Measurements from ENCODE around the gene PELI2. TPM values are rescaled to one million over a fixed set of nuclear protein-coding genes. Genes with fewer than 3 reads are reported as not detected.

PELI2 gene
- total RNA-seq, 4 donors from 2014 or later, result 2.5 to 5.8 (median 4.2) TPM

DNA sequence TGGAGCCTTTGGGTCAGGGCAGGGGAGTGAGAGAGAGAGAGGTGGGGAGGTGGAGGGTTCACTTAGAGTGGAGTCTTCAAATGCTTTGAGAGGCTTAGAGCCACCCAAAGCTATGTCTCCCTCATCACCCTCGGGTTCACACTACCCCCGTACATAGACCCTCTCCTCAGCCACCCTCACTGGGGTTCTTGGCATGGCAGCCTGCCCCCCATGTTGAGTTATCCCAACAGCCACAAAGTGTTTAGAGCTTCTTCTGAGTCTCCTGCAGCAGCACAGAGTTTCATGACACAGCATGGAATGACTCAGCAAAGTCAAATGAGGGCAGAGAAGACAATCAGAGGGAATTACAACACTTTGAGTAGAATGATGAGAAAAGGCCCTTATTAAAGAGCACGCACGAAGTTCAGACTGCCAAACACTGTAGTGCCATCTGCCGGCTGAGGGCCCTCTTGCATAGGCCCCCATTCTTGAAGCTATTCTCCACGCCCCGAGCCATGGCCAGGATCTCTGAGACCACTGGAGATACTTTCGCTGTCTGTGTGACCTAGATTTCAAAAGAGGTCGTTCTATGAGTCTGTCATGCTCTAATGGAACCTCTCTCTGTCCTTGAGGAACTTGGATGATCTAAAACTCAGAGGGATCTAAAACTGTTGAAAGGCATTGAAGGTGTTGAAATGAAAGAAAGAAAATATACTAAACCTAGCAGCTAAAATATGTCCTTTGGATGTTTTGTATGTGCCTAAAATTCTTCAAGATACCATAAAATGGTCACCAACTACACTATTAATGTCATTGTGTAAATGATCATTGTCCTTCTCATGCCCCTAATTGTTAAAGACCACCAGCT lies 221.9 kb downstream of the PELI2 start:
- in situ Hi-C loops (cut with MboI; ENCODE audit: low sequenced_read_pairs in 4 of 4), result loop anchor here (10.0 to 25.0 kb wide), 3 partner anchors 605 to 635 kb away; no protein-coding TSS in a partner anchor
- intact Hi-C loops (cut with DNase I; ENCODE audit: low total_unique reads), result loop anchor here (1.0 to 10.0 kb wide), 3 partner anchors 221 to 895 kb away; partner anchors contain the start of genes PELI2 and TBPL2
- TF ChIP-seq, protein P1, sequence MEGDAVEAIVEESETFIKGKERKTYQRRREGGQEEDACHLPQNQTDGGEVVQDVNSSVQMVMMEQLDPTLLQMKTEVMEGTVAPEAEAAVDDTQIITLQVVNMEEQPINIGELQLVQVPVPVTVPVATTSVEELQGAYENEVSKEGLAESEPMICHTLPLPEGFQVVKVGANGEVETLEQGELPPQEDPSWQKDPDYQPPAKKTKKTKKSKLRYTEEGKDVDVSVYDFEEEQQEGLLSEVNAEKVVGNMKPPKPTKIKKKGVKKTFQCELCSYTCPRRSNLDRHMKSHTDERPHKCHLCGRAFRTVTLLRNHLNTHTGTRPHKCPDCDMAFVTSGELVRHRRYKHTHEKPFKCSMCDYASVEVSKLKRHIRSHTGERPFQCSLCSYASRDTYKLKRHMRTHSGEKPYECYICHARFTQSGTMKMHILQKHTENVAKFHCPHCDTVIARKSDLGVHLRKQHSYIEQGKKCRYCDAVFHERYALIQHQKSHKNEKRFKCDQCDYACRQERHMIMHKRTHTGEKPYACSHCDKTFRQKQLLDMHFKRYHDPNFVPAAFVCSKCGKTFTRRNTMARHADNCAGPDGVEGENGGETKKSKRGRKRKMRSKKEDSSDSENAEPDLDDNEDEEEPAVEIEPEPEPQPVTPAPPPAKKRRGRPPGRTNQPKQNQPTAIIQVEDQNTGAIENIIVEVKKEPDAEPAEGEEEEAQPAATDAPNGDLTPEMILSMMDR (IDR thresholded peaks at IDR 0.05 in 4 of 5, conservative IDR thresholded peaks at IDR 0.05 in 1 of 5), result peak; percentile 55 to 78 (median 61)
- no peak for TF ChIP-seq POLR2A (IDR thresholded peaks at IDR 0.05)
- DNase-seq, result peak; percentile 45 to 57
- no peaks in the 10 kb centered on the region for H3K36me3 ChIP-seq
- no peaks in the 10 kb centered on the region for H3K9me3 ChIP-seq
- H3K27me3 ChIP-seq, result no peaks in the 10 kb centered on the region
- H3K4me1 ChIP-seq, result peaks cover 17 to 24% of the 10 kb centered on the region in 2 donors
- H3K4me3 ChIP-seq, result no peak overlapping the region
- ATAC-seq, result peak; percentile 90 to 92
- peak overlapping the region in 1 of 4 donors; percentile 10 for H3K27ac ChIP-seq

DNA sequence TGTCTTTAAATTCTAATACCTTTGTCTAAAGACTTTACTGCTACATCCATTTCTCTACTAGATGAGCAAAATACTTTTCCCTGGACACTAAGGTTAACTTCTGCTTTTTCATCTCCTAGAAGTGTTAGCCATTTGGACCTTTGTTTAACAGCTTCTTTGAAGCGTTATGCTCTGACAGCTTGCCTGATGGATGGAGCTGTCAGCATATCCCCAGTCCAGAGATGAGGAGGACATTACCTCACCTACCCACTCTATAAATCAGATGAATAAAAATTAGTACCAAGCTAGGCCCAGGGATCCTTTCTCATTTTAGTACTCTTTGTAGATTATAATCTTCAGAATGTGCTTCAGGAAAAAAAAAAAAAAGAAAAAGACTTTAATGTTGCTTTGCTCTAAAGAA lies 222.7 kb downstream of the PELI2 start:
- H3K27ac ChIP-seq, result peak overlapping the region in 1 of 4 donors; percentile 43
- TF ChIP-seq, protein P1 (IDR thresholded peaks at IDR 0.05 in 4 of 5, conservative IDR thresholded peaks at IDR 0.05 in 1 of 5), result no peak
- TF ChIP-seq POLR2A (IDR thresholded peaks at IDR 0.05), result no peak
- no peaks in the 10 kb centered on the region for H3K36me3 ChIP-seq
- peaks cover 17 to 24% of the 10 kb centered on the region in 2 donors for H3K4me1 ChIP-seq
- in situ Hi-C loops (cut with MboI; ENCODE audit: low sequenced_read_pairs in 4 of 4), result loop anchor here in 3 of 4 donors (10.0 to 25.0 kb wide), 3 partner anchors 606 to 636 kb away; no protein-coding TSS in a partner anchor
- DNase-seq (no peak), ATAC-seq (no peak)
- intact Hi-C loops (cut with DNase I; ENCODE audit: low total_unique reads), result loop anchor here (1.0 to 2.0 kb wide), 2 partner anchors 222 to 634 kb away; partner anchors contain the start of gene PELI2
- H3K27me3 ChIP-seq, result no peaks in the 10 kb centered on the region
- no peak overlapping the region for H3K4me3 ChIP-seq
- H3K9me3 ChIP-seq, result no peaks in the 10 kb centered on the region

DNA sequence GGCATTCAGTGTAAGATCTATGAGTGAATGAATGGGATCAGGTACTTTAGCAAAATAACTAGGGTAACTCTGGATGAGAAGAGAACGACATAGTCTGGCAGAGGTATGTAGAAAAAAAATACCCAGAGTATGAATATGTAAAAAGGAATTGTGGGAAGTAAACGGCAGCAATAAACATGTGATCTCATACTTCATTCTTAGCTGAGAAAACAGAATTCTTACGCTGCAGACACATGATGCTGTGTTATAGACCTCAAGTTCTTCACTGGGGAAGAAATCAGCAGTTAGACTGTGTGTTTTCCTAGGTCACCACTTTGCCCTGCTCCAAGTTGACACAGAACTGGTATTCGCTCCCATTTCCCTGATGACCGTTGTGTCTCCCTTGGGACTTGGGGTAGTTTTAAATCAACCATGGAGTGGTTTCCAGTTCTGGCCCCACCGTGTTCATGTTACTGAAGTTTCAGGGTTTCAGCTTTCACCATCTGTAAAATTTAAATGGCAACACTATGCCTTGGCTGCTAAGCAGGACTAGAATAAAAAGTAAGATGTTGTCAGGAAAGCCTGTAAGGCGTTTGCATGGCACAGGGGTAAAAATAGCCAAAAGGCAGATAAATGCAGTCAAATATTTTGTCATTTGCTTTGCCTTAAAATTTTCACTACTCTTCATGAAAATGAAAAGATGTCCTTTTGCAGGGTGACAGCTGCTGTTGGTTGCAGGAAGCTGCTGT lies 223.7 kb downstream of the PELI2 start:
- no peaks in the 10 kb centered on the region for H3K27me3 ChIP-seq
- H3K9me3 ChIP-seq, result no peaks in the 10 kb centered on the region
- H3K4me1 ChIP-seq, result peaks cover 17 to 24% of the 10 kb centered on the region in 2 donors
- no peak for TF ChIP-seq POLR2A (IDR thresholded peaks at IDR 0.05)
- TF ChIP-seq, protein P1 (IDR thresholded peaks at IDR 0.05 in 4 of 5, conservative IDR thresholded peaks at IDR 0.05 in 1 of 5), result no peak
- intact Hi-C loops (cut with DNase I; ENCODE audit: low total_unique reads) (loop anchor here (2.0 kb wide), 1 partner anchor 223 kb away; the partner anchor contains the start of gene PELI2), in situ Hi-C loops (cut with MboI; ENCODE audit: low sequenced_read_pairs in 4 of 4) (loop anchor here in 3 of 4 donors (10.0 to 25.0 kb wide), 3 partner anchors 607 to 637 kb away; no protein-coding TSS in a partner anchor)
- H3K4me3 ChIP-seq, result no peak overlapping the region
- peak overlapping the region; percentile 26 to 50 (median 36) for H3K27ac ChIP-seq
- H3K36me3 ChIP-seq, result no peaks in the 10 kb centered on the region
- DNase-seq (no peak), ATAC-seq (peak in 1 of 2 donors; percentile 22)

DNA sequence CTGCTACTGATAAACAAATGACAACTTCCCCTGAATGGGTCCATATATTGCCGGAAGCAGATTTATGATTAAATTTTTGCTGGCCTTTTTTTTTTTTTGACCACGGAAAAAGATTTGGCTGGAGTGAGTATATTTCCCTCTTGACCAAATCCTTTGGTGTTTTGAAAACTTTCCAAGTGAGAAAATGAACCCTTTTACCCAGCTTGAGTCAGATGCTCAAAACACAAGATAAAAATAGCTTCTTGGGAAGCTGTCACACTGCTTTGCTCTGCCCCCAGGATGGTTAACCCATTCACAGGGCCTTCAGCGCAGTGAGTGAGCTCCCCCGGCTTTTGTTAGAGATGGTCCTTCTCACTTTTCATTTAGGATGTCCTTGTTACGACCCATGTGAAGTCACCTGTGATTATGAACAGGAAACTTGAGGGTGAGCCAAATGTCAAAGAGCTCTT lies 224.3 kb downstream of the PELI2 start:
- no peak overlapping the region for H3K4me3 ChIP-seq
- no peaks in the 10 kb centered on the region for H3K9me3 ChIP-seq
- H3K27me3 ChIP-seq, result no peaks in the 10 kb centered on the region
- ATAC-seq (peak in 1 of 2 donors; percentile 28), DNase-seq (no peak)
- peaks cover 17 to 24% of the 10 kb centered on the region in 2 donors for H3K4me1 ChIP-seq
- TF ChIP-seq, protein P1 (IDR thresholded peaks at IDR 0.05 in 4 of 5, conservative IDR thresholded peaks at IDR 0.05 in 1 of 5), result no peak
- no peak for TF ChIP-seq POLR2A (IDR thresholded peaks at IDR 0.05)
- H3K27ac ChIP-seq, result peak overlapping the region; percentile 26 to 50 (median 36)
- H3K36me3 ChIP-seq, result no peaks in the 10 kb centered on the region
- in situ Hi-C loops (cut with MboI; ENCODE audit: low sequenced_read_pairs in 4 of 4), result loop anchor here in 3 of 4 donors (10.0 to 25.0 kb wide), 3 partner anchors 608 to 638 kb away; no protein-coding TSS in a partner anchor
- intact Hi-C loops (cut with DNase I; ENCODE audit: low total_unique reads), result no loop called here
